NCI-H345 treated with DMSO at 0.1 percent for 48 hours (cell line): ENCODE data around the gene MTERF4.
"Not testable (repeated sequence)": the region's sequence is repeated elsewhere in the genome, so short reads cannot be mapped to it uniquely, and the experiment has no call there.

Experiments
- DNase-seq: peaks from one replicate; lab custom pipeline; 2025; ENCODE audit not compliant: unreplicated experiment; lab: John Stamatoyannopoulos, UW

The MTERF4 gene

DNA sequence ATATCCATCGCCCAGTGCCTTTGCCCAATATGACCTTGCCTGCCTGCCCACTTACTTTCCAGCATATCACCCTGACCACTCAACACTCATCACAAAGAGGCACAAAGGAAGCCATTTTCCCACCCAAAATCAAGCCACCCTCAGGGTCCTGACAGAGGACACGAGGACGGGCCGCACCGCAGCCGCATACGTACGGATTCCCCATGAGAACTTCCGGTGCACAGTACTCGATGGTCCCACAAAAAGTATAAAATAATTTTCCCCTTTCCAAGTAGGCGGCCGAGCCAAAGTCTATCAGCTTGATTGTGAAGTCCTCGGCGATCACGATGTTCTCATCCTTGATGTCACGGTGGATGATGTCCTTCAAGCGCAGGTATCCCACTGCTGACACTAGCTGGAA is 10.0 kb upstream of the MTERF4 start:
- DNase-seq = no peak

DNA sequence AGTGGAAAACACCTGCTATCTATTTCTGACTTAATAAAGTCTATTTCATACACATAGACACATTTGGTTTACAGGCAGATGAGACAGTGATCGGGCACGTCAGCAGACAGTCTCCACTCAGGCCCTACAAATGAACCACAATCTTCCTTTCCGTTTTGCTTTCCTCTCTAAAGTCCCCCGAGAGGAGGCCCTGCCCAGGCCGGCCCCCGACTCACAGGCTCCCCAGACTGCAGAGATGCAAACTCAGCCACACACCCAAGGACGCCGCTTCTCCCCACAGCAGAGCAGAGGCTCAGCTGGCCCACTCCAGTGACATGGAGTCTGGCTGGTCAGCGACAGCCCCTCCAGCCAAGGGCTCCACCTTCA is 9.3 kb upstream of the MTERF4 start:
- no peak for DNase-seq

DNA sequence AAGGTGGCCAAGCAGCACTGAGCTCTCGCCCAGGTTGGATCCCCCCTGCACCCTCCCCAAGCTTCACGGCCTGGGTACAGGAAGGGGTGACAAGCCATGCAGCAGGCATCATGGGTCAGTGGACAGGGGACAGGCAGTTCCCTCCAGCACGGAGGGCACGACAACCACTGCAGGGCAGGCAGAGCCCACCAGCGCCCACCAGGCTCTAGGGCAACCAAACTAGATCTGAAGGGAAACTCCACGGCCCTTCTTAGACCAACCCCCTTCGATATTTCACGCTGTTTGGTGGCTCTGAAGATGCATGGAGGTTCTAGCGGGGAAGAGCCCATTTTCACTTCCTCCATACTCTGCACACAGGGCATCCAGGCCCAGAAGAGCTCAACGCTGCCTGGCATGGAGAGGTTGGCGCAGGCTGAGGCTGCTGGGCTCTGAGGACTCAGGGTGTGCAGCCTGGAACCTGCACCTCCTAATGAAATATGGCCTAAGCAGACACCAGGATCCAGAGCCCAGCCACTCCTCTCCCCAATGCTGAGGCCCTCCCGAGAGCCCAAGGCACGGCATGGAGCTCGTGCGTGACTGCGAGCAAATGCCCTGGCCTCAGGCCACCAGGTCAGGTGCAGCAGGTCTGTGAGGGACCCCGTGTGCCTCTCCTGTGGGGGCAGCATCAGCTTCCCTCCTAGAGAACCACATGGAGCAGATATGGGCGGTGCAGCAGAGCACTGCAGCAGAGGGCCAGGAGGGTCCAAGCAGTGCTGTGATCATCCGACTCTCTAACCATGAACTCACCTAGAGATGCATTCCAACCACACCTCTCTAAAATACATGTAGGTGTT is 8.7 kb upstream of the MTERF4 start:
- DNase-seq = no peak

DNA sequence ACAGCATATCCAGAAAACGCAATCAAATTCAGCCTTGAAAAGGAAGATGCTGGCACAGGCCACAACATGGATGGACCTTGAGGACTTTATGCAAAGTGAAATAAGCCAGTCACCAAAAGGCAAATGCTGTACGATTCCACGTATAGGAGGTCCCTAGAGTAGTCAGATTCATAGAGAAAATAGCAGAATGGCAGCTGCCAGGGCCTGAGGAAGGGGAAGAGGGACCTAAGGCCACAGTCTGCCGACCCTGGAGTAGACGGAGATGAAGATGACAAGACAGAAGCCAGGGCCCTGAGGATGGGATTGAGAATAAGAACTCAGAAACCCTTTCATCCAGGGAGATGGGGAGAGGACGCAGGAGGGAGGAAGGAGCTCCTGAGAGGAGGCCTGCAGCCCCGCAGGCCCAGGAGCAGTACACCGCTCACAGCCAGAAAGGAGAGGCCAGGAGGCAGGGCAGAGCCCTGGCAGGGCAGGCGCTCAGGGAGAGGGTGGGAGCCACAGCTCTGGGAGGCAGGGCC is 8.1 kb upstream of the MTERF4 start:
- DNase-seq = no peak

DNA sequence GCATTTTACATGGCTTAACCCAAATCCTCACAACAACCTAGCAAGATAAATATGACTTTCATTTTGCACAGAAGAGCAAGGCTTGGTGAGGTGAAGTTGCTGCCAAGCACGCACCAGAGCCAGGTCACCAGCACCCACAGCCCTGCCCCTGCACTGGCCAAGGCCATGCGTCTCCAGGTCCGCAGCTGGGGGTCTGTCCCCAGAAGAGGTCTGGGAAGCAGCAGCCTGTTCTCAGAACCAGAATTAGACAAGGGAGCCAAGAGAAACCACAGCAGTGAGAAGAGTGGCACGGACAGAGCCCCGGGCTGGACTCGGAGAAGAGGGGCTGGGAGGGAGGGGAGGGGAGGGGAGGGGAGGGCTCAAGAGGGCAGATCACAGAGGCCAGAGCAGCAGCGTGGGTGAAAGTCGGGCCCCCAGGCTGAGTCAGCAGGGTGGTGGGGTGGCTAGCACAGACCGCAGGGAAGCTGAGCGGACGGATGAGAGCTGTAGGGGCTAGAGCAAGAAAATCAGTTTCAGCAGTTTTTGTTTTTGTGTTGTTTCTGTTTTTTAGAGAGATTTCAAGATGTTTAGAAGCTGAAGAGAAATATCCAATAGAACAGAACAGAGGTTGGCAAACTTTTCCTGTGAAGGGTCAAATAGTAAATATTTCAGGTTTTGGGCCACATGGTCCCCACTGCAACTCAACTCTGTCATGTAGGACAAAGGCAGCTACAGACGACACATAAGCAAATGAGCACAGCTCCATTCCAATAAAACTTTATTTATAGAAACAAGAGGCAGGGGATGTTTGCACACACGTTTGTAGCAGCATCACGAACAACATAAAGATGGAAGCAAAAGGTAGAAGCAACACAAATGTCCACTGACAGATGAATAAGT is 7.4 kb upstream of the MTERF4 start:
- no peak for DNase-seq

DNA sequence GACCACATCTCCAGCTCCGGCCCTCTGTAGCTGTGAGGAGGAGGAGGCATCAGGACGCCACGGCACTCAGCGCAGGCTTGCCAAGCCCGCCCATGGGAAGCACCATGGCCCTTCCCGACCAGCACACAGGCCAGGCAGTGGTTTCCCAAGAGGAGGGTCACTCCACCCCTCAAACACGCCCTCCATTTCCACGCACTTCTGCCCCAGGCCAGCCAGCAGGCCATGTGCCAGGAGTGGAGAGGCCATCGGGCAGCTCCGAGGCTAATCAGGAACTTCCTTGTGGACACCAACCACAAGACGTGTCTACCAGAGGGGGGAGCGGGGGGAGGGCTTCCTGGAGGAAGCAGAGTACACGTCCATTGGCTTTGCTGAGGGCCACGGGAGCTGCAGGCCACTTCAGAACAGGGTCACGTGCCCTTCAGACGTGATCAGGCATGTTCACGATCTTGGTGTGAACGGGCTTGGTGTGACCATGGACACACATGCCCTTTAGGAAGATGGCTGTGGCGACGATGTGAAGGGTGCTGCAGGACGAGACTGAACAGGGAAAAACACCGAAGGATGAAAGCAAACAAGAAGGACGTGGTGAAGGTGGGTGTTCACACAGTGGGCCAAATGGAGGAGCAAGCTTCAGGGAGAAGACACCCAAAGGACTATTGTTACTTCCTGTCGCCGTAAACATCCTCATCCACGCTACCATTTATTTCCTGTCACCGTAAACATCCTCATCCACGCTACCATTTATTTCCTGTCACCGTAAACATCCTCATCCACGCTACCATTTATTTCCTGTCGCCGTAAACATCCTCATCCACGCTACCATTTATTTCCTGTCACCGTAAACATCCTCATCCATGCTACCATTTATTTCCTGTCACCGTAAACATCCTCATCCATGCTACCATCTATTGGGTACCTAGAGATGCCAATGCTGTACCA is 6.5 kb upstream of the MTERF4 start:
- DNase-seq = no peak

DNA sequence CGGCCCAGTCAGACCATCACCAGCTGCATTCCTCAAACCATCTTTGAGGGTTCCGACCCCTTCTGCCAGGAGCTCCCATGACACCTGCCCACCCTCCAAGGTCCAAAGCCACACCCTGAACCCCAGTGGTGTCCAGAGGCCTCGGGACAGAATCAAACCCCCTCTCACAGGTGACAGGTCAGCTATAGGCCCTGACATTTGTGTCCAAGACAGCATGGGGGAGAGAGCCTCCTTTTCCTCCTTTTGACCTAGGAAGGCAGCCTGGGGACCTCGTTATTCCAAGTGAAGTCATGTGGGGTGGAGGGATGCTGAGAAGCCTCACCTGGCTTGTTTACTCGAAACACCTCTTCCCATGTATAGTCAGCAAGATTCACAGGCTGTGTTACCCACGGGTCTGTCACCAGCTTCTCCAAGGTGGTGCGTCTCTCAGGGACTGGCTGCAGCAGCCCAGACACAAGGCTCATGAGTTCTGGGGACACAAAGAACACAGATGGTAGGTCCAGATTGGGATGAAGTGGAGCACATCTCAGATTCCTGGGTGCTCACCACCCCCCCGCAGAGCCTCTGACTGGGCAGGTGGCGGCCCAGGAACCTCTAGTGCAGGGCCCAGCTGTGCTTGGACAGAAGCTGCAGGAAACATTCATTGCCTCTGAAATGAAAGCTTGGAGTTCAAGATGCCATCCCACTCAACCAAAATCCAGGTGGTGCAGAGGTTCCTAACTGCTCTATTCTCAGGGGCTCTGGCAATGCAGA is 5.1 kb upstream of the MTERF4 start:
- no peak for DNase-seq

DNA sequence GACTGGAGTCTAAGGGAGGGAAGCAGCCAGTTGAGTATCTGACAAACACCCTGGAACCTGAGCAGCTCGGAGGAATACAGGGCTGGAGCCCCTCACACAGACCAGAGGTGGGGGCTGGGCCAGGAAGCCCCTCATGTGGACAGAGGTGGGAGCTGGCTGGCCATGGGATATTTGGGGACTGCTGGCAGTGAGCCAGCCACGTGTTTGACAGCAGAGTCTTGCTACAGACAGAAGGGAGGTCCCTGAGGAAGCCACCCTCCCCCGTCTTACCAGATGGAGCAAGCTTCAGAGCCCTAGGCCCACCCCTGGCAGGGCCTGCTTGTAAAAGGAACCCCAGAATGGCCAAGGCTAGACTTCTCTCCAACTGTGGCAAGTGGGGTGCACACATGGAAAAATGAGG is 3.6 kb upstream of the MTERF4 start:
- DNase-seq = no peak

DNA sequence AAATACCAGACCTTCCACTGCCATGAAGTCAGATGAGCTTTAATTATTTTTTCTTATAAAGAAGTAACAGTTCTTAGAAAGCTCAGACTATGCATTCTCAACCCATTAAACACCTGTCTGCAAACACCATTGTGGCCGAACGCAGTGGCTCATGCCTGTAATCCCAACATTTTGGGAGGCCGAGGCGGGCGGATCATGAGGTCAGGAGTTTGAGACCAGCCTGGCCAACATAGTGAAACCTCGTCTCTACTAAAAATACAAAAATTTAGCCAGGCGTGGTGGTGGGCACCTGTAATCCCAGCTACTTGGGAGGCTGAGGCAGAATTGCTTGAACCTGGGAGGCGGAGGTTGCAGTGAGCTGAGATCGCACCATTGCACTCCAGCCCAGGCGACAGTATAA is 2.5 kb upstream of the MTERF4 start:
- not testable (repeated sequence) for DNase-seq

DNA sequence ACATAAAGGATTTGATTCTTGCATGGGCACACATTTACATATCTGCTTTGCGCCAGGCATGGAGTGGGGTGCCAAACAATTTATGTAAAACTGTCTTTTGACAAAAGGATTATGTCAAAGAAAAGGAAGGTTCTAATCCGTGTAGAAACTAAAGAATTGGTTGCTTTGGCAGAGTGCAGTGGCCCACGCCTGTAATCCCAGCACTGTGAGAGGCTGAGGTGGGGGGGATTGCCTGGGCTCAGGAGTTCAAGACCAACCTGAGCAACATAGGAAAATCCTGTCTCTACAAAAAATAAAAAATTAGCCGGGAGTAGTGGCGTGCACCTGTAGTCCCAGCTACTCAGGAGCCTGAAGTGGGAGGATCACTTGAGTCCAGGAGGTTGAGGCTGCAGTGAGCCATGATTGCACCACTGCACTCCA is 1.1 kb upstream of the MTERF4 start:
- DNase-seq = no peak

DNA sequence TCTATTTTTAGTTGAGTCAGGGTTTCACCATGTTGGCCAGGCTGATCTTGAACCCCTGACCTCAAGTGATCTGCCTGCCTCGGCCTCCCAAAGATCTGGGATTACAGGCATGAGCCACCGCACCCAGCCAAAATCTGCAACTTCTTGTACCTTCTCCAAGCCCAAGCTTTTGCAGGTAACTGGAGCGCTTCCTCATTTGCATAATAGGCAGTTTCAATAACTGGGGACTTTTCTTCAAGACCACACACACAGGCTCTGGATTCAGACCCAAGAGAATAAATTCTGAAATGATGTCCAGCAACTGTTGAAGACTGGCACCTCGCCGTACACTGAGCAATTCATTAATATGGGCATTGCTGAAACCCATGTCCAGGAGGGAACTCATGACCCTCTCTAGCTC is 2.8 kb downstream of the MTERF4 start:
- no peak for DNase-seq

DNA sequence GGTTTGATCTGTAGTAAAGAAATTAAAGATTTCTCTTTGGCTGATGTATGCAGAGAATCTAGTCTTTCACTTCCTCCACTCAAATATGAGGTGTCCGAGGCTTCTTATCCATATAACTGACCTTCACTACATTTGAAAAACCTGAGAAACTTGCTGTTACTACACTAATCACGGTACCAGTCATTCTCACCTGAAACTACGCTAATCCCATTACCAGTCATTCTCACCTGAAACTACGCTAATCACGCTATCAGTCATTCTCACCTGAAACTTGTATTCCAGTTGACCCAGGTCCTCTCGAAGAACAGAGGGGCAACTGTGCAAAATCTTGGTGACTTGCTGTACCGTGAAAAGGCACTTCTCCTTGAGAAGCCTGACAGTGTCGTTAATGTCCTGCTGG is 5.1 kb downstream of the MTERF4 start:
- DNase-seq = no peak

DNA sequence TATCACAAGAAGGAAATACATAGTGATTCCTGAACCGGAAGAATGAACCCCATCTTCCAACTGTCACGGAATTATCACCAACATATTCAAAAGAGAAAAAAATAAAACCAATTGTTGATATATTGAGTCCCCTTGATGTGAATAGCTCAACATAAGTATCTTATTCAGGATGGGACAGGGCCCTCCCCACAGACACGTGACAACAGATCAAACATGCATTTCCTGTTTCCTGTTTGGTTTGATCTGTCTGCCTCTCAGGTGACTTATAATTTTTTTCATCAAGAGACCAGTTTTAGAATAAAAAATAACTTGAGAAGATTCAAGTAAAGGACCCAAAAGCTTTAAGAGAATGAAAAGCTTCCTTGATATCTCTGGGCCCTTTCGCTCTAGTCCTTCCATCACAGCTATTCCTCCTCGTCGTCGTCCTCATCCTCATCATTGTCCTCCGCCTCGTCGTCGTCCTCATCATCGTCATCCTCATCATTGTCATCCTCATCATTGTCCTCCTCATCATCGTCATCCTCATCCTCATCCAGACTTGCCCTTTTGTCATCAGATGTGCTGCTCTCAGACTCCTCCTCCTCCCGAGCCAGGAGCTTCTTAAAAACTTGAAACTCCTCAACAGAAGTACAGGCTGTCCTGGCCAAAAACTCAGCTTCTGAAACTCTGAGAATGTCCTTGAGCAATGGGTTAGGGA is 6.3 kb downstream of the MTERF4 start:
- DNase-seq = no peak

DNA sequence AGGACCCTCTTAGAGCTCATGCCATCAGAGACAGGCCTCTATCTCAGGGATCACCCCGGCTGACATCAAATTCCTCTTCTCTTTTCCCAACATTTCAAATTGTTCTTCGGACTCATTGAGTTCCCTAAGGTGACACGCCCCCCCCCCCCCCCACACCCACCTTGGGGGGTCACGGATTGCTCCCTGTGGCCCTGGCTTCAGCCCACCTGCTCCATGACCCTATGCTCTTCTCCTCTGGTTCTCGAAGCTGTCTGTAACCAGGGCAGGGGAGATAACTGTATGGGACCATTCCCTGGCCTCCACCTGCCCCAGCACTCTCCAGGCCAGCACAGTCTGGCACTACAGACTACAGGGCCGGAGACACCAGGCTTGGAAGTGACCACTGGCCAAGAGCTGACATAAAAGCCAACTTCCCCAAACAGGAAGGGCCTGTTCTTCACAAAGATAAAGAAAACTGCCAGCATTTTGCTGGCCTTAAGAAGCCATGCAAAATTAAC is 7.1 kb downstream of the MTERF4 start:
- DNase-seq = no peak

DNA sequence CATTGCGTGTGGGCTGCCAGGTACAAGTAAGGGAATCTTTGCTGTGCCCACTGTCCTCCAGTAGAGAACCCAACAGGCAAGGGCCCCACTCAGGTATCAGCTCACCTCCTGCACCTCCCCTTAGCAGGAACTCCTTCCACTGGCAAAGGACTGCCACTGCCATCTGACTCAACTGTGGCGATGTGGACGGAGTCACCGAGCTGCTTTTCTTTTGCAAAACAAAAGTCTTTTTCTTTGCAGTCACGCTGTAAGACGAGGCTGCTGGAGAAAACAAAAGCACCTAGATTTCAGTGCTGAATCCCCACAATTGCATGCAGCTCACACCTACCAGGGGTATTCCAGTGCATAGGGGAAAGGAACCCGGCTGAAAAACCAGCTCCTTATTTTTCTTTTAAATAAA is 7.9 kb downstream of the MTERF4 start:
- DNase-seq = no peak

DNA sequence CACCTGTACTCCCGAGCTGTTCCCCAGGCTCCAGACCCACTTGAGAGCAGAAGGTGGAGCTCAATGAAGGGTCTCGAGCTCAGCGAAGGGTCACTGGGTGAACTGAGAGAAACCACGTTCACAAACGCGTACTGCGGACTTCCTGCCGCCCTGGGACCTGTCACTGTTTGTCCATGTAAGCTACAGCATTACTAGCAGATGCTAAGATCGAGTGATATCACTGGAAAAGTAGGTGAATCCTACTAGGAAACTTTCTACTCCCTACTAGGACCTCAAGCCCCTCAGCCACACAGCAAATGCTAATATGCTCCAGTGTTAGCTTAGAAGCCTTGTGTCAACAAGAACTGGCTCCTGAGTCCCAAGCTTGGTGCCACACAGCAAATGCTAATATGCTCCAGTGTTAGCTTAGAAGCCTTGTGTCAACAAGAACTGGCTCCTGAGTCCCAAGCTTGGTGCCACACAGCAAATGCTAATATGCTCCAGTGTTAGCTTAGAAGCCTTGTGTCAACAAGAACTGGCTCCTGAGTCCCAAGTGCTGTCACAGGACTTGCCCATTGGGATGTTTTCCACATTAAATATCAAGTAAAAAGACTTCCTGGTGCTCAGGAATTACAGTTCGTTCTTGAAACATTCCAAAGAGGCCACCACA is 8.8 kb downstream of the MTERF4 start:
- peak; percentile 18 for DNase-seq

DNA sequence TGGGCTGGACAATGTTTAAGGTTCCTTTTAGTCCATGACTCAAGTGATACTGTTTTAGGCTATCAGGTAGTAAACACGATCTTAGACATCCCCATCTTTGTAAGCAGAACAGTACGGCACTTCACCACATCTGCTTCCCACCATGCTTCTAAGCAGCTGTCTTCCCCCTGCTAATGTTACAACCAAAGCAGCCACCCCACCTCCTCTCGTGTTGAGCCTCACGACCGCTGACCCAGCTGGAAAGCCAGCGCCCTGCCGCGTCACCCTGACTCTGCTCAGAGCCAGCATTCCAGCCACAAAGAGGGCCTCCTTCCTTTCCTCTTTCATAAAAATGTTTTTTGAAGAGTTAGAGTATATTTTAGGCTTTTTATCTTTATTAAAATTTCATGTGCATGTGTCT is 9.4 kb downstream of the MTERF4 start:
- DNase-seq = no peak

DNA sequence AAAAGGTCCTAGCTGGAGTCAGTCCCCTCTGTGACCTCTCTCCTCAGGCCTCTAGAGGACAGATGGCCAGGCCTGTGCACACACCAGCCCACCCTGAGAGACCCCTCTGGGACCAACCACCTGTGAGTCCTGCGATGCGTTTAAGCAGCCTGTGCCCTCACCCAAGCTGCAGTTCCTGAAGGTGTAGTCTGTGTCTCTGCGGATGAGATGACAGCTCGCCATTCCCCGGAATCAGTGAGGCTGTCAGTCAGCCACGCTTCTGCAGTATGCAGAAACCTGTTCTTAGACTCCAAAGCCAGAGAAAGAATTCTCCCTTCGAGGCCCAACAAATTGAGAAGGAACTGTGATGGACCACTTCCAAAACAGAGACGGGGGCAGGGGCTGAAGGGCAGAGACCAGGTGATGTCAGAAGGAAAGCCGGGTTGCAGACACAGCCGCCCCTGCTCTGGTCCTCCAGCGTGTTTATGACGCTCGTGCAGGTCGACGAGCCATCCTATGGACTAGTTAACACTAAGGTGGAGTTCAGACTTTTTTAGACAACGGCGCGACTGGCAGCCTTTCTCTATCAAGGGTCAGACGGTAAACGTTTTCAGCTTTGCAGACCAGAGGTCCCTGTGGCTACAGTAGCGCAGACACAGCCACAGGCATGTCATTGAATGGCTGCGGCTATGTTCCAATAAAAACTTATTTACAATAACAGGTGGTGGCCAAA is 10.2 kb downstream of the MTERF4 start:
- DNase-seq = no peak
